T47D (cell line): Measurements from ENCODE around the gene ITPRID1.

Experiments
- DNase-seq, 2 experiments: peaks; one replicate each; pipeline versions ENCODE4 v3.0.0 to v3.0.0-alpha.2; 2011 to 2012; ENCODE audit warnings: low read depth in 1 of 2, low spot score in 1 of 2
- JUND ChIP-seq: IDR thresholded peaks from 2 replicates; pipeline ENCODE4 v1.6.1; 2012; ENCODE audit warnings: low read depth
- in situ Hi-C: cut with HindIII; loops from 2 replicates; pipeline ENCODE4 v1.10.0; 2016; ENCODE audit warnings: low sequenced_read_pairs, low pct_unique_long_range_greater_than_20kb

ITPRID1 gene

GRCh38 chr7:31695859-31696614 is 182.1 kb downstream of the ITPRID1 start:
- TF ChIP-seq JUND: no peak
- DNase-seq: no peak
- in situ Hi-C loops: no loop called here

GRCh38 chr7:31699050-31699449 is 185.2 kb downstream of the ITPRID1 start:
- no peak for DNase-seq
- no peak for TF ChIP-seq JUND
- in situ Hi-C loops: no loop called here

GRCh38 chr7:31702354-31702753 is 188.5 kb downstream of the ITPRID1 start:
- no peak for TF ChIP-seq JUND
- DNase-seq: no peak
- in situ Hi-C loops: no loop called here

GRCh38 chr7:31705377-31705776 is 191.5 kb downstream of the ITPRID1 start:
- TF ChIP-seq JUND: no peak
- in situ Hi-C loops: no loop called here
- no peak for DNase-seq

GRCh38 chr7:31707089-31707488 is 193.2 kb downstream of the ITPRID1 start:
- DNase-seq: no peak
- TF ChIP-seq JUND: no peak
- in situ Hi-C loops: no loop called here
